ENCODE data around the gene HCN2.
A peak's percentile ranks its signal among the peaks of the same experiment; 100 is the strongest.
"Not testable (repeated sequence)": the region's sequence is repeated elsewhere in the genome, so short reads cannot be mapped to it uniquely, and the experiment has no call there.

HCN2 gene

GRCh38 chr19:620166-620862 lies 30.6 kb downstream of the HCN2 start:
- no peak for DNase-seq (ENCODE audit: low spot score)

GRCh38 chr19:621191-621590 lies 31.5 kb downstream of the HCN2 start:
- DNase-seq (ENCODE audit: low spot score) = not testable (repeated sequence)

DNA sequence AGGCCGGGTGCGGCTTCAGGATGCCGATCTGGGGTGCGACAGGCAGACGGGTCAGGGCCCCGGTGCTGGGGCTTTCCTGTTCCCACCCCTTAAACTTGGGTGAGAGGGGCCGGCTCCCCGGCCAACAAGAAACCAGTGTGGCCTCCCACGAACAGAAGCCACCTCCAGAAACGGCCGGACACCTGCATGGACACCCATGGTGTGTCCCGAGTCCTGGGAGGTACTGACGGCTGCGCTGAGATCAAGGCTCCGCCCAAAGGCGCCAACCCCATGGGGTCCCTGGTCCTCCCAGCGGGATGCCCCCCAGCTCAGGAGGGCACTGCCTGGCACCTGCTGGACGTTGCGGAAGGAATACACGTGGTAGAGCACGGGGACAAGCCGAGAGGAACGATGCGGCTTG lies 32.1 kb downstream of the HCN2 start:
- DNase-seq (ENCODE audit: low spot score) = no peak

- no peak for DNase-seq (ENCODE audit: low spot score)
Measured at GRCh38 chr19:622666-623065, 33.0 kb downstream of the HCN2 start.

DNA sequence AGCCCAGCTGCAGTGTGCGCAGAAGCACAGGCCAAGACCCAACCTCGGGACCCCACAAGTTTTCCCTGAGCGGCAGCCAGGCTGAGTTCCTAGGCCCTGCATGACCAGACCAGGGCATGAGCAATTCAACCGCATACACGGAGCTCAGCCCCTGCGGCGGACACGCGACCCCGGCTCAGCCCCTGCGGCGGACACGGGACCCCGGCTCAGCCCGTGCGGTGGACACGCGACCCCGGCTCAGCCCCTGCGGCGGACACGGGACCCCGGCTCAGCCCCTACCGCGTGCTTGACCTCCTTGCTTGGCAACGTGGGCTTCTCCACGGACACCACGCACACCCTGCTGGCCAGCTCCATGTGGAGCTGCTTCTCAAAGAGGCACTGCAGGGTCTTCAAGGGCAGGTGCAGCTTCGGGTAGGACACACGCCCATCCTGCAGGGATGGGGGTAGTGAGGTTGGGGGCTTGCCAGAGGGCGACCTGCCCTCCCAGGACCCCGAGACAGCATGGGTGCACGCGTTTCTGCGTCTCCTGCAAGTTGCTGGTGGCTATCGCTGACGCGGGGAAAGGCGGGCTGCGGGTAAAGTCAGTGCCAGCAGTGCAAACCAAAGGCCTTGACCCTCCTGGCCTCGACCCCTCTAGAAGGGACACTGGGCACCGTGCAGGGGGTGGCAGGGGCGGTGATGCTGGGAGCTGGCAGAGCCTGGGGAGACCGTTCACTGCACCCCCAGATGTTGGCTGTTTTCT lies 33.7 kb downstream of the HCN2 start:
- no peak for DNase-seq (ENCODE audit: low spot score)

GRCh38 chr19:623974-624373 lies 34.3 kb downstream of the HCN2 start:
- DNase-seq (ENCODE audit: low spot score) = no peak

- no peak for DNase-seq (ENCODE audit: low spot score)
Measured at GRCh38 chr19:624433-625109, 34.9 kb downstream of the HCN2 start.

DNA sequence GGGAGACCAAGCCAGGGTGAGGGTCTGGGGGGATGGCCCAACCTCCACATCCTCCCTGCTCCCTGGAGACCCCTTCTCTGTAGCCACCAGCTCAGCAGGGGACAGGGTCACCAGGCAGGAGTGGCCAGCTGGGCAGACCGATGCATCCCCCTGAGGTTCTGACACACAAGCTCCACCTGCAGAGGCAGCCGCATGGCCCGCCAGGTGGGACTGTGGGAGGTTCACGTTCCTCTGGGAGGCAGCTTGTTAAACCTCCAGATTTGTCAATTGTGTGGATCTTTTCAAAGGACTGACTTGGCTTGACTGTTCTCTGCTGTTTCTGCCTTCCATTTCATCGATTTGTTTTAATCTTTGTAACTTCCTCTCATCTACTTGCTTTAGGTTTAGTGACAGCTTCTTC lies 35.6 kb downstream of the HCN2 start:
- no peak for DNase-seq (ENCODE audit: low spot score)

DNA sequence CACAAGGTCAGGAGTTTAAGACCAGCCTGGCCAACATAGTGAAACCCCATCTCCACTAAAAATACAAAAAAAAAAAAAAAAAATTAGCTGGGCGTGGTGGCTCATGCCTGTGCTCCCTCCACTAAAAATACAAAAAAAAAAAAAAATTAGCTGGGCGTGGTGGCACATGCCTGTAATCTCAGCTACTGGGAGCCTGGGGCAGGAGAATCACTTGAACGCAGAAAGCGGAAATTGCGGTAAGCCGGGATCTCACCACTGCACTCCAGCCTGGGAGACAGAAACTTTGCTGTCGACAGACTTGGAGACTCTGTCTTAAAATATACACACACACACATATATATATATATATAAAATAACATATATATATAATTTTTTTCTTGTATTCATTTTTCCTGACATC lies 36.9 kb downstream of the HCN2 start:
- DNase-seq (ENCODE audit: low spot score) = not testable (repeated sequence)

GRCh38 chr19:628168-628567 lies 38.5 kb downstream of the HCN2 start:
- DNase-seq (ENCODE audit: low spot score) = no peak

DNA sequence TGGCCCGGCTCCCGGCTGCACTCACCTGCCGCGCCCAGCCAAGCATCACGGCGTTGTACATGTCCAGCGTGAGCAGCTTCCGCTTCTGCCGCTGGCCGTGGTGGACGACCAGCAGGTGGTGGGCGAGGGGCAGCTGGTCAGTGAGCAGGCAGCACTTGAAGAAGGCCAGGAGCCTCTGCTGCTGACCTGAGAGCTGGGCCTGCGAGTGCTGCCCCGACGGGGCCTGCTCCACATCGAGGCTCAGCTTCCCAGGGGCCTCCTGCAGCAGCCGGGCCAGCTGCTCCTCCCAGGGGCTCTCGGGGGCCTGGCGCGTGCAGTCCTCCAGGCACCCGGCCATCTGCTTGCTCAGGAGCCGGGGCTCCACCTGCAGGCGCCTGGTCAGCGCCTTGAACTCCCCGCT lies 39.8 kb downstream of the HCN2 start:
- DNase-seq (ENCODE audit: low spot score) = not testable (repeated sequence)

GRCh38 chr19:629961-630714 lies 40.5 kb downstream of the HCN2 start:
- DNase-seq (ENCODE audit: low spot score) = no peak

GRCh38 chr19:632579-633067 lies 42.9 kb downstream of the HCN2 start:
- DNase-seq (ENCODE audit: low spot score) = peak; percentile 76

- peak; percentile 100 for DNase-seq (ENCODE audit: low spot score)
Measured at GRCh38 chr19:633068-633785, 43.5 kb downstream of the HCN2 start, which contains the start of gene POLRMT. Gene POLRMT (minus strand): TSS chr19:633537. CDS start chr19:633512, 25 bp downstream.

DNA sequence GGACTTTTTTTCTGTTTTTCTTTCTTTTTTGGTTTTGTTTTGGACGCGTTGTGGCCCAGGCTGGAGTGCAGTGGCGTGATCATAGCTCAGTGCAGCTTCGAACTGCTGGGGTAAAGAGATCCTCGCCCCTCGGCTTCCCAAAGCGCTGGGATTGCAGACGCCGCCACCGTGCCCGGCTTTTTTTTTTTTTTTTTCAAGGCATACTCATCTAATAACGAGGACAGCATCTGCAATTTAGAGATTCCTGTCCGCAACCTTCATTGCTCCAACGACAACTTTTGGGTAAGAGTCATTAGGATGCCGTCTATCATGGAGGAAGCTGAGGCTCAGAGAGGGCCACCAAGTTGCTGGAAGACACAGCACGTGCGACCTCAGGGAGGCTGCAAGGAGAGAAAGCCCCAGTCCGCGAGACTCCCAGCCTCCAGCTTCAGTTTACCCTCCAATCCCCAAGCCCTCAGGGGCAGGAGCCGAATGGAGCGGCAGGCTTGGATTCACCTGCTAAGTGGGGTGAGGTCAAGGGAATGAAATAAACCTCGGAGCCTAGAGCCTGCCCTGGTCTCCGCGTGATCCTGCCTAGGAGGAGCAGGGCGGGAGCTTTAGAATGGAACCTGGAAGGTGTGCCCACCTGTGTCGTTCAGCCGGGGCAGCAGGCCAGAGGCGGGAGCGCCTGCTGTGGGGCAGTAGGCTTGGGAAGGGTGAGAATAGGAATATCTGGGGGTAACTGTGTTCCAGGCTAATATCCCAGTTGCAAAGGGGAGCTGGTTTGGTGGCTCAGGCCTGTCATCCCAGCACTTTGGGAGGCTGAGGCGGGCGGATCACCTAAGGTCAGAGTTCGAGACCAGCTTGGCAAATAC lies 44.3 kb downstream of the HCN2 start:
- DNase-seq (ENCODE audit: low spot score) = no peak

- DNase-seq (ENCODE audit: low spot score) = no peak
Measured at GRCh38 chr19:634975-635652, 45.4 kb downstream of the HCN2 start.

GRCh38 chr19:638906-639252 lies 49.2 kb downstream of the HCN2 start:
- DNase-seq (ENCODE audit: low spot score) = no peak

GRCh38 chr19:639253-640160 lies 49.8 kb downstream of the HCN2 start, which contains the start of gene FGF22:
Gene FGF22 (plus strand): TSS chr19:639879. CDS start chr19:639926, 47 bp downstream.
- peak; percentile 99 for DNase-seq (ENCODE audit: low spot score)

DNA sequence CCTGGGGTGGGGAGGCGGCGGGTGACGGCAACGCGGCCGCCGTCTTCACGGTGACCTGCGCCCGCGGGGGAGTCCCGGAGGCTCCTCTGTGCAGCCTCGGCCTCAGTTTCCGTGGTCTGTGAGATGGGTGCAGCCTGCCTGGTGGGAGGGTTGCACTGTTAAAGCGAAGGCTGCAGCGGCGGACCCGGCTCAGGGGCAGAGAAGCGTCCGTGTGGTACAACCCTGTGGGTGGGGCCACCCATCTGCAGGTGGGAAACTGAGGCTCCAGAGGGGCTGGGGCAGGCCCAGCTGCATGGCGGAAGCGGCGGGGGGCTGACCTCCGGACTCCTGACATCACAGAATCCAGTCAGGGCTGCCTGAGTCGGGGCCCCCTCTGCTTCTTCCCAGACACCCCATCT lies 50.5 kb downstream of the HCN2 start:
- DNase-seq (ENCODE audit: low spot score) = no peak

All from AG08396 (cell line).